Fibroblast of skin of right biceps (primary cell): Measurements from ENCODE around the gene BEGAIN.
"Not testable (repeated sequence)": the region's sequence is repeated elsewhere in the genome, so short reads cannot be mapped to it uniquely, and the experiment has no call there.

Source experiments
- DNase-seq: peaks from one replicate; pipeline ENCODE4 v3.0.0-alpha.2; 2013

The BEGAIN gene

GRCh38 chr14:100534528-100535286, 52.5 kb downstream of the BEGAIN start:
- no peak for DNase-seq

GRCh38 chr14:100533656-100534485, 53.3 kb downstream of the BEGAIN start:
- no peak for DNase-seq

GRCh38 chr14:100532906-100533655, 54.1 kb downstream of the BEGAIN start:
- peak; percentile 31 for DNase-seq

- DNase-seq = peak; percentile 58
Measured at GRCh38 chr14:100532154-100532861, 54.9 kb downstream of the BEGAIN start.

GRCh38 chr14:100531152-100532121, 55.8 kb downstream of the BEGAIN start:
- no peak for DNase-seq

GRCh38 chr14:100530270-100531072, 56.7 kb downstream of the BEGAIN start:
- DNase-seq = no peak

GRCh38 chr14:100529561-100530031, 57.6 kb downstream of the BEGAIN start:
- DNase-seq = no peak

- no peak for DNase-seq
Measured at GRCh38 chr14:100528962-100529560, 58.2 kb downstream of the BEGAIN start.

- no peak for DNase-seq
Measured at GRCh38 chr14:100526632-100527031, 60.6 kb downstream of the BEGAIN start.

GRCh38 chr14:100526057-100526456, 61.2 kb downstream of the BEGAIN start:
- DNase-seq = no peak

GRCh38 chr14:100525615-100526014, 61.6 kb downstream of the BEGAIN start:
- DNase-seq = no peak

GRCh38 chr14:100524933-100525243, 62.3 kb downstream of the BEGAIN start:
- peak; percentile 18 for DNase-seq

- DNase-seq = no peak
Measured at GRCh38 chr14:100524233-100524932, 62.8 kb downstream of the BEGAIN start.

GRCh38 chr14:100523843-100524169, 63.4 kb downstream of the BEGAIN start:
- DNase-seq = no peak

- DNase-seq = no peak
Measured at GRCh38 chr14:100523131-100523842, 63.9 kb downstream of the BEGAIN start.

GRCh38 chr14:100522616-100523099, 64.6 kb downstream of the BEGAIN start:
- no peak for DNase-seq

- DNase-seq = not testable (repeated sequence)
Measured at GRCh38 chr14:100506053-100506452, 81.2 kb downstream of the BEGAIN start.

- peak; percentile 44 for DNase-seq
Measured at GRCh38 chr14:100504372-100505078, 82.7 kb downstream of the BEGAIN start.
